Ishikawa (cell line): ENCODE data around the gene COL4A2.

Experiments
- EGR1 ChIP-seq: IDR thresholded peaks from 2 replicates; pipeline ENCODE4 v1.6.1; 2012
- RAD21 ChIP-seq: IDR thresholded peaks from 2 replicates; pipeline ENCODE4 v1.6.1; 2012; ENCODE audit warnings: low read depth
- REST ChIP-seq: IDR thresholded peaks from 2 replicates; pipeline ENCODE4 v1.6.1; 2012; ENCODE audit warnings: low read depth, mild to moderate bottlenecking
- TAF1 ChIP-seq: IDR thresholded peaks from 2 replicates; pipeline ENCODE4 v1.6.1; 2012; ENCODE audit warnings: low read depth, mild to moderate bottlenecking
- TF ChIP-seq, protein P1 (sequence below): IDR thresholded peaks from 2 replicates; pipeline ENCODE4 v1.6.1; 2012

GRCh38 chr13:110331362-110331761, 24.3 kb downstream of the COL4A2 start:
- no peak for TF ChIP-seq TAF1
- no peak for TF ChIP-seq EGR1
- TF ChIP-seq, protein P1, sequence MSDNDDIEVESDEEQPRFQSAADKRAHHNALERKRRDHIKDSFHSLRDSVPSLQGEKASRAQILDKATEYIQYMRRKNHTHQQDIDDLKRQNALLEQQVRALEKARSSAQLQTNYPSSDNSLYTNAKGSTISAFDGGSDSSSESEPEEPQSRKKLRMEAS = no peak
- TF ChIP-seq REST = no peak
- no peak for TF ChIP-seq RAD21
